ENCODE data around the gene AMN1.

AMN1 gene

DNA sequence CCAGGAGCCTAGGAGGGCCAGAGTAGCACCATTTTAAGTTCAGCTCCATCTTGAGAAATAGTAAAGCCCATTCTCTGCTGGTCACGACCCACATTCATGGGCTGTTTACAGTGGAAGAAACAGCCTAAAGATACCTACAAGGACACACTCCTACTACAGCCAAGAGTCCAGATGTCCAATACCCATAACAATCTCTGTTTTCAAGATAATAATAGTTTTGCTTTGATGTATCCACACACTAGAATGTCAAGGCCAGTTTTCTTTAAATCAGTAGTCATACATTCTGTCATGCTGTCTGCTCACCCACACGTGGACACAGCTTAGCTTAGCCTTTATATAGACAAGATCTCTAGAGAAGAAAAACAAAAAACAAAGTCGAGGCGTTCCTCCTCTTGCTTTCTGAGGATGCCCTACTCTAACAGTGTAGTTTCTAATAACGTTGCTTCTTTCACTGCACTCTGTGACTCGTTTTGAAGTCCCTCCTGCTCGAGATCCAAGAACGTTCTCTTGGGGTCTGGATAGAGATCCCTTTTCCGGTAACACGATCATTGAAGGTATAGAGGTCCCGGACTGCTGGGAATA lies 87.2 kb downstream of the AMN1 start:
- H3K4me3 ChIP-seq (ENCODE audit: low read depth, low read length): no peak overlapping the region
- TF ChIP-seq, protein P1, sequence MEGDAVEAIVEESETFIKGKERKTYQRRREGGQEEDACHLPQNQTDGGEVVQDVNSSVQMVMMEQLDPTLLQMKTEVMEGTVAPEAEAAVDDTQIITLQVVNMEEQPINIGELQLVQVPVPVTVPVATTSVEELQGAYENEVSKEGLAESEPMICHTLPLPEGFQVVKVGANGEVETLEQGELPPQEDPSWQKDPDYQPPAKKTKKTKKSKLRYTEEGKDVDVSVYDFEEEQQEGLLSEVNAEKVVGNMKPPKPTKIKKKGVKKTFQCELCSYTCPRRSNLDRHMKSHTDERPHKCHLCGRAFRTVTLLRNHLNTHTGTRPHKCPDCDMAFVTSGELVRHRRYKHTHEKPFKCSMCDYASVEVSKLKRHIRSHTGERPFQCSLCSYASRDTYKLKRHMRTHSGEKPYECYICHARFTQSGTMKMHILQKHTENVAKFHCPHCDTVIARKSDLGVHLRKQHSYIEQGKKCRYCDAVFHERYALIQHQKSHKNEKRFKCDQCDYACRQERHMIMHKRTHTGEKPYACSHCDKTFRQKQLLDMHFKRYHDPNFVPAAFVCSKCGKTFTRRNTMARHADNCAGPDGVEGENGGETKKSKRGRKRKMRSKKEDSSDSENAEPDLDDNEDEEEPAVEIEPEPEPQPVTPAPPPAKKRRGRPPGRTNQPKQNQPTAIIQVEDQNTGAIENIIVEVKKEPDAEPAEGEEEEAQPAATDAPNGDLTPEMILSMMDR (IDR thresholded peaks at IDR 0.05; ENCODE audit: borderline replicate concordance, insufficient read depth, low read depth, low read length): no peak

DNA sequence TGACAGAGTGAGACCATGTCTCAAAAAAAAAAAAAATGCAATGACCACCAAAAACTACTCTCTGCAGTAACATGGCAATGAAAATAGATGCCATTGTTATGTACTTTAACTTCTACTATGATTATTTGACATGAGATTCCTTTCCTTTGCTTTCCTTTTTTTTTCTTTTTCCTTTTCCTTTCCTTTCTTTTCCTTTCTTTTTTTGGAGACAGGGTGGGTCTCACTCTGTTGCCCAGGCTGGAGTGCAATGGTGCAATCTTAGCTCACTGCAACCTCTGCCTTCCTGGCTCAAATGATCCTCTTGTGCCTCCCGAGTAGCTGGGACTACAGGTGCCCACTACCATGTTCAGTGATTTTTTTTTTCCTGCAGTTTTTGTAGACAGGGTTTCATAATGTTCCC lies 94.2 kb downstream of the AMN1 start:
- no peak overlapping the region for H3K4me3 ChIP-seq (ENCODE audit: low read depth, low read length)
- TF ChIP-seq, protein P1 (IDR thresholded peaks at IDR 0.05; ENCODE audit: borderline replicate concordance, insufficient read depth, low read depth, low read length): no peak

DNA sequence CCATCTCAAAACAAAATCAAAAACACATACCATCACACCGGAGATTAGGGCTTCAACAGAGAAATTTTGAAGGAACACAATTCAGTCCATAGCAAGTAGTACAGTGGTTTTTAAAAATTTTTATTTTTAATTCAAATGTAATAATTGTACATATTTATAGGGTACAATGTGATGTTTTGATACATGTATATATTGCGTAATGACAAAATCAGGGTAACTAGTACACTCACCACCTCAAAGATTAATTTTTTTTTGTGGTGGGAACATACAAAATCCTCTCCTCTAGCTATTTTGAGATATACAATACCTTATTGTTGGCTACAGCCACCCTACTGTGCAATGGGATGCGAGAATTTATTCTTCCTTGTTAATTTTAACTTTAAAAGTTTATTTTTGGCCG lies 95.4 kb downstream of the AMN1 start:
- no peak overlapping the region for H3K4me3 ChIP-seq (ENCODE audit: low read depth, low read length)
- TF ChIP-seq, protein P1 (IDR thresholded peaks at IDR 0.05; ENCODE audit: borderline replicate concordance, insufficient read depth, low read depth, low read length): no peak

DNA sequence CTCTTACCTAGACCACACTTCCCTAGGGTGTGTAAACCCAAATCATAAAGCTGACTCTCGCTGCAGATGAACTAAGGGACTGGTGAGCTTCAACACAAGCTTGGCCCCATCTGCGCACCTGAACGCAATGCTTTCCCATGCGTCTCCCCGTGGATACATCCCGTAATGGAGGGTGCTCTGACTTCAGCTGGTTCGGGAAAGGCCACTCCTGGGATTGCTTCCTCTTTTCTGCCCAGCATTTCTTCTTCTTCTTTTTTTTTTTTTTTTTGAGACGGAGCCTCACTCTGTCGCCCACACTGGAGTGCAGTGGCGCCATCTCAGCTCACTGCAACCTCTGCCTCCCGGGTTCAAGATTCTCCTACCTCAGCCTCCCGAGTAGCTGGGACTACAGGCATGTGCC lies 97.0 kb downstream of the AMN1 start:
- no peak overlapping the region for H3K4me3 ChIP-seq (ENCODE audit: low read depth, low read length)
- TF ChIP-seq, protein P1 (IDR thresholded peaks at IDR 0.05; ENCODE audit: borderline replicate concordance, insufficient read depth, low read depth, low read length): no peak

DNA sequence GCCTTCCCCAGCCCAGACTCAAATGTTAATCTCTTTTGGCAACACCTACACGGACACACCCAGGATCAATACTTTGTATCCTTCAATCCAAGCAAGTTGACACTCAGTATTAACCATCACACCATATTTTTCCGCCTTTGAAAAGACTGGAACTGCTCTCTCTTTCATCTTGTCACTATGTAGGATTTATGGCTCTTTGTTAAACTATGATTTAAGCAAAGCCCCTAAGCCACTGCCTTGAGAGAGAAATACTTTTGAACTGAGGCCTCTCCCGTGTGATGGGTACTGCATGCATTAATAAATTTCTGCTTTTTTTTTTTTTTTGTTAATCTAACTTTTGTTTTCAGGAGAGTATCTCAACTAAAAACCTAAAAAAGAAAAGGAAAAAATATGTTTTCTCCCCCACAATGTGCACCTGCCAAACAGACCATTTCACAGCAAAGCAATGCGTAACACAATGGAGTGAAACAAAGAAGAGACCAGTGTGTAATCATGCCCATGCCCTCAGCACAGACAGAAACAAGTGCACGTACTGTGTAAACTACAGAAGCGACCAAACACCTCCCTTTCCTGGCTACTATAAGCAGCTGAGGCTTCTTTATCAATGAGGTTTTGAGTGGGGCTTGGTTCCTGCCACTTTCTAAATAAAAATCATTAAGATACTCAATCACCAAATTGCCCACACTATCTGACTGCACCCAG lies 97.6 kb downstream of the AMN1 start:
- no peak overlapping the region for H3K4me3 ChIP-seq (ENCODE audit: low read depth, low read length)
- TF ChIP-seq, protein P1 (IDR thresholded peaks at IDR 0.05; ENCODE audit: borderline replicate concordance, insufficient read depth, low read depth, low read length): no peak

DNA sequence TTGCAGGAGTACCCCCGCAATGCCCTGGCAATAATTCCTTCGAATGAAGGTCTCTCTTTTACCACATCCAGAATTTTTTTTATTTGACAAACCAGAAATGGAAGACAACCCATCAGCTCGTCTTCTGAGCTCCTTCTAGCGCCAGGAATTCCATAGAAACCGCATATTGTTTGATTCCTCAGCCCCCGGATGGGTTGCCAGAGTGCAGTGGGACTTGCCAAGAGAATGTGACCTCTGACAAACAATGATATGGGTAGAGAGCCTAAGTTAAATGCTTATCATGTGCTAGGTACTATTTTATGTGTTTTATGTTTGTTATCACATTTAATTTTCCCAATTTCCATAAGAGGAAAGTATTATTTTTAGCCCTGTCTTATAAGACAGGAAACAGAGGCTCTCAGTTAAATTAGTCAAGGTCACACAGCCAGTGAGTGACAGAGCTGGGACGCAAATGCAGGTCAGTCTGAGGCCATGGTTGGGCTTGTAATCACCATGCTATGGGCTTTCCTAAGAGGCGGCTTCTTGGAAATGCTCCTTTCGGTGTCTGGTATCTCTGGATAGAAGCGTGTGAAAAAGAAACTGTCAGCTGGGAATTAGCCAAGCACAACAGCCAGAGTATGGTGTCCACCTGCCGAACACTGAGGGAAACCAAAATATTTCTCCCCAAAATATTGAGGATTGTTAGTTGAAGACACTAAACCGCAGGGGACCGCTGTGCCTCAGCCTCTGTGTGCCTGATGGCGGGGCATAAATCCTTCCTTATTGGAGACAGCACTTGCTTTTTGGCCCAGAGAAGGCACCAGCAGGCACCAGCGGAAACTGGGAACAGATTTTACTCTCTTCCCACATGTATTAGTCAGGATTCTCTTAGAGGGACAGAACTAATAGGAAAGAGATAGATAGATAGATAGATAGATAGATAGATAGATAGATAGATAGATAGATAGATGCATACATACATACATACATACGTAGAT lies 98.8 kb downstream of the AMN1 start:
- TF ChIP-seq, protein P1 (IDR thresholded peaks at IDR 0.05; ENCODE audit: borderline replicate concordance, insufficient read depth, low read depth, low read length): no peak
- H3K4me3 ChIP-seq (ENCODE audit: low read depth, low read length): no peak overlapping the region
